Transverse colon (tissue), 4 donors: ENCODE measurements around the gene STARD3. TPM values are rescaled to one million over a fixed set of nuclear protein-coding genes. Genes with fewer than 3 reads are reported as not detected.

Source experiments
- DNase-seq: peaks from one replicate; pipeline ENCODE4 v3.0.0-alpha.2; 2019
- H3K27ac ChIP-seq, 4 donors: fragments of 200-600 bp; sonication (generic); 2 replicates each; pipeline ENCODE4 v1.5.1; 2016 to 2018; ENCODE audit warnings: inconsistent platforms in 4 of 4
- H3K27me3 ChIP-seq: fragments of 200-600 bp; sonication (generic); 2 replicates; pipeline ENCODE4 v1.5.1; 2017; ENCODE audit warnings: inconsistent platforms
- H3K36me3 ChIP-seq, 4 donors: fragments of 200-600 bp; sonication (generic); 2 replicates each; pipeline ENCODE4 v1.5.1; 2017 to 2019; ENCODE audit warnings: inconsistent platforms in 4 of 4
- H3K4me1 ChIP-seq, 4 donors: fragments of 200-600 bp; sonication (generic); 2 replicates each; pipeline ENCODE4 v1.5.1; 2017 to 2020; ENCODE audit warnings: inconsistent platforms in 4 of 4
- H3K4me3 ChIP-seq, 4 donors: fragments of 200-600 bp; sonication (generic); 1 replicate in 1 of 4; 2 replicates in 3 of 4; pipeline versions ENCODE4 v1.5.1 to v1.6.1; 2017 to 2019; ENCODE audit warnings: inconsistent platforms in 4 of 4
- H3K9me3 ChIP-seq, 2 donors: fragments of 200-600 bp; sonication (generic); 2 replicates each; pipeline ENCODE4 v1.5.1; 2017 to 2019; ENCODE audit warnings: inconsistent platforms in 2 of 2
- EP300 ChIP-seq: sonication (generic); formaldehyde crosslinking; IDR thresholded peaks from one replicate; pipeline ENCODE4 v1.6.1; 2017; ENCODE audit warnings: antibody characterized with exemption, low read depth
- POLR2A ChIP-seq: fragments of 450-650 bp; IDR thresholded peaks from one replicate; pipeline ENCODE4 v1.6.1; 2016; ENCODE audit warnings: antibody characterized with exemption, mild to moderate bottlenecking, moderate library complexity
- POLR2AphosphoS5 ChIP-seq, 3 donors: sonication (generic); formaldehyde crosslinking; IDR thresholded peaks; one replicate each; pipeline ENCODE4 v1.6.1; 2016; ENCODE audit warnings: antibody characterized with exemption in 3 of 3
- WGBS, 2 donors: methylation state at CpG; one replicate each; pipeline ENCODE4 v1.1.5; 2018; ENCODE audit warnings: low coverage in 1 of 2; 5-methylcytosine and 5-hydroxymethylcytosine counted together
- in situ Hi-C, 4 donors: fragments of 200-750 bp; cut with MboI; loops; one replicate each; pipeline versions ENCODE4 v1.15.0 to v1.15.1; 2017; ENCODE audit warnings: low sequenced_read_pairs in 3 of 4, low pct_ligation_motif_present in 1 of 4, low pct_unique_long_range_greater_than_20kb in 1 of 4
- intact Hi-C: fragments of 100-400 bp; cut with DNase I; formaldehyde crosslinking; loops from one replicate; pipeline ENCODE4 v1.15.1; 2023; ENCODE audit warnings: low total_unique reads
- total RNA-seq, 4 donors: library from RNA; depleted of rRNA; stranded (reverse); fragments of >200 nt; gene quantifications; one replicate each; pipeline ENCODE4 v1.1.0, GENCODE V29; 2016
- TF ChIP-seq, protein P1 (sequence below), 5 experiments: fragments of 200-600 bp in 3 of 5; fragments of 450-650 bp in 2 of 5; sonication (generic) in 3 of 5; IDR thresholded peaks; 1 replicate in 2 of 5; 2 replicates in 3 of 5; pipeline ENCODE4 v1.5.1; 2016 to 2017; ENCODE audit warnings: antibody characterized with exemption in 5 of 5, inconsistent platforms in 3 of 5, mild to moderate bottlenecking in 2 of 5, moderate library complexity in 1 of 5

STARD3 gene
- total RNA-seq, 4 donors from 2014 or later, result 63.5 to 193 (median 73.2) TPM

DNA sequence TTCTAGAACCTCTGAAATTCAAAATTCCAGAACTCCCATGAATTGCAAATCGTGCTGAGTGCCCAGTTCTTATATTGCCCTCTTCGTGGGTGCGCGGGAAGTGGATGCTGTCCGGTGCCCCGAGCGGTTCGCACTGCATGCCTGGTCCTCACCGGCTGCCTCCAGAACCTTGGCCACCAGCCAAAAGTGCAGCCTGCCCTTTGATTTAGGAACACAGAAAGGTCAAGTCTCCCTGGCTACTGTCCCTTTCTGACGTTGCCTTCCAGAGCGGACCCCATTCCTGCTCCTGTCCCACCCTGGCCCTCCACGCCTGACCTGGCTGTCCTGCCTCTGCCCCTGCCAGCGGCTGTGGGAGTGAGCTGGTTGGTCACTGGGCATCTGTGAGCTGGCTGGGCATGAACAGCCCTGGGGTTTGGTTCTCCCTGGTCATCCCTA, 38.9 kb upstream of the STARD3 start:
- in situ Hi-C loops, result no loop called here
- Histone ChIP-seq H3K27me3 (peaks cover 100% of the 10 kb centered on the region), H3K9me3 (no peaks in the 10 kb centered on the region), H3K36me3 (no peaks in the 10 kb centered on the region), H3K4me3 (no peak overlapping the region), H3K4me1 (peaks cover 3 to 15% (median 12%) of the 10 kb centered on the region in 4 donors), H3K27ac (no peak overlapping the region)
- DNase-seq, result no peak
- 20% methylated on average over 13 of the region's 13 CpGs; no CpG with 5 or more reads in 1 of the 2 donors for WGBS, 2 donors
- intact Hi-C loops, result loop anchor here (5.0 kb wide), 1 partner anchor 276 kb away; no protein-coding TSS in a partner anchor
- TF ChIP-seq EP300 (no peak), POLR2AphosphoS5 (IDR thresholded peaks at IDR 0.05) (no peak), POLR2A (no peak)
- TF ChIP-seq, protein P1, sequence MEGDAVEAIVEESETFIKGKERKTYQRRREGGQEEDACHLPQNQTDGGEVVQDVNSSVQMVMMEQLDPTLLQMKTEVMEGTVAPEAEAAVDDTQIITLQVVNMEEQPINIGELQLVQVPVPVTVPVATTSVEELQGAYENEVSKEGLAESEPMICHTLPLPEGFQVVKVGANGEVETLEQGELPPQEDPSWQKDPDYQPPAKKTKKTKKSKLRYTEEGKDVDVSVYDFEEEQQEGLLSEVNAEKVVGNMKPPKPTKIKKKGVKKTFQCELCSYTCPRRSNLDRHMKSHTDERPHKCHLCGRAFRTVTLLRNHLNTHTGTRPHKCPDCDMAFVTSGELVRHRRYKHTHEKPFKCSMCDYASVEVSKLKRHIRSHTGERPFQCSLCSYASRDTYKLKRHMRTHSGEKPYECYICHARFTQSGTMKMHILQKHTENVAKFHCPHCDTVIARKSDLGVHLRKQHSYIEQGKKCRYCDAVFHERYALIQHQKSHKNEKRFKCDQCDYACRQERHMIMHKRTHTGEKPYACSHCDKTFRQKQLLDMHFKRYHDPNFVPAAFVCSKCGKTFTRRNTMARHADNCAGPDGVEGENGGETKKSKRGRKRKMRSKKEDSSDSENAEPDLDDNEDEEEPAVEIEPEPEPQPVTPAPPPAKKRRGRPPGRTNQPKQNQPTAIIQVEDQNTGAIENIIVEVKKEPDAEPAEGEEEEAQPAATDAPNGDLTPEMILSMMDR (IDR thresholded peaks at IDR 0.05), result no peak

DNA sequence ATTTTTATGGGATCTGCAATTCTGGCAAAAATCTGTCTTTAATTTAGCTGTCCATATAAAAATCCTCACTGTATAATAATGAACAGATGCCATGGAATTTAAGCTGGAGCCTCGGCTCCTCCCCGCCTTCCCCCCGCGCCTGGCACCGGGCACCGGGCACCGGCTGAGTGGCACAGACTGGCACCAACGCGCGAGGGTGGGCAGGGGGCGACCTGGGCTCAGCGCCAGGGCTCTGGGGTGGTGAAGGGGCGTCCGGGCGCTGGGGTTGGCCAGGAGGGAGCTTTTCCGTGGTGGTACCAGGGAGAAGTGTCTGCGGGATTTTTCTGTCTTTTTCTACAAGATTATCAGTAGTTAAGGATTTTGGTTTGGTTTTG, 38.3 kb upstream of the STARD3 start:
- Histone ChIP-seq H3K36me3 (no peaks in the 10 kb centered on the region), H3K27ac (no peak overlapping the region), H3K4me1 (peaks cover 3 to 15% (median 12%) of the 10 kb centered on the region in 4 donors), H3K9me3 (no peaks in the 10 kb centered on the region), H3K4me3 (no peak overlapping the region), H3K27me3 (peaks cover 100% of the 10 kb centered on the region)
- in situ Hi-C loops (no loop called here), intact Hi-C loops (loop anchor here (5.0 kb wide), 1 partner anchor 276 kb away; no protein-coding TSS in a partner anchor)
- no peak for DNase-seq
- WGBS, 2 donors, result 9% methylated on average over 17 of the region's 17 CpGs; no CpG with 5 or more reads in 1 of the 2 donors
- TF ChIP-seq, protein P1 (IDR thresholded peaks at IDR 0.05), result no peak
- no peak for TF ChIP-seq POLR2AphosphoS5 (IDR thresholded peaks at IDR 0.05)
- no peak for TF ChIP-seq EP300
- TF ChIP-seq POLR2A, result no peak

DNA sequence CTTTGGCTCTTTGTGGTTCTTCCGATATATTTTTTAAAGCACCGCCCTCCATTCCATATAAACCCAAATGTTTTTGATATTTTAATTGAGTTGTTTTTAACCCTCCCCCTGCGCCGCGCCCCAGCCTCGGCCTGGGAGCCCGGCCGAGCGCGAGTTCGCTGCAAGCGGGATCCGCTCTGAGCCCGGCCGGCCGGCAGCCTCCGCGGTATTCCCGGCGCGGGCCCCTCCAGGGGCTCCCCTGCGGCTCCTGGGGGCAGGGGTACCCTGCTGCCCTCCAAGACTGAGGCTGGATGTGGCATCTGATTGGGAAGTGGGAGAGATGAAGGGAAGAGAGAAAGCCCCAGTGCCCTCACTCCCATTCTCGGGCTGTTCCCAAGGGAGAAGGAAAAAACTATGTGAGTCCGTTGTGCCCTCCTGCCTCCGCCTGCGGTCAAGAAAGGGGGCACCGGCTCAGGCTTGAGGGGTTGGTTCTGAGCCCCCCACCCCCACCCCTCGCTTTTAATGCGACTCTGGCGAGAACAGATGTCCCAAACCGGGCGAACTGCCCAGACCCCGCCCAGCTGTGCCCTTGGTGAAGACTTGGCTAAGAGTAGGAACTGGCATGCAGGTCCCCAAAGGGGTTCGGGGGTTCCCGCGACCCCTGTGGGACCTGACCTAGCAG, 37.8 kb upstream of the STARD3 start:
- WGBS, 2 donors, result 6 to 7% methylated on average over 3 to 31 of the region's 36 CpGs
- TF ChIP-seq POLR2AphosphoS5 (IDR thresholded peaks at IDR 0.05), result no peak
- TF ChIP-seq POLR2A, result no peak
- TF ChIP-seq, protein P1 (IDR thresholded peaks at IDR 0.05), result no peak
- no peak for TF ChIP-seq EP300
- in situ Hi-C loops, result no loop called here
- Histone ChIP-seq H3K9me3 (no peaks in the 10 kb centered on the region), H3K4me1 (peaks cover 3 to 15% (median 12%) of the 10 kb centered on the region in 4 donors), H3K27ac (no peak overlapping the region), H3K27me3 (peaks cover 100% of the 10 kb centered on the region), H3K36me3 (no peaks in the 10 kb centered on the region), H3K4me3 (no peak overlapping the region)
- no peak for DNase-seq
- intact Hi-C loops, result loop anchor here (5.0 kb wide), 1 partner anchor 277 kb away; no protein-coding TSS in a partner anchor

DNA sequence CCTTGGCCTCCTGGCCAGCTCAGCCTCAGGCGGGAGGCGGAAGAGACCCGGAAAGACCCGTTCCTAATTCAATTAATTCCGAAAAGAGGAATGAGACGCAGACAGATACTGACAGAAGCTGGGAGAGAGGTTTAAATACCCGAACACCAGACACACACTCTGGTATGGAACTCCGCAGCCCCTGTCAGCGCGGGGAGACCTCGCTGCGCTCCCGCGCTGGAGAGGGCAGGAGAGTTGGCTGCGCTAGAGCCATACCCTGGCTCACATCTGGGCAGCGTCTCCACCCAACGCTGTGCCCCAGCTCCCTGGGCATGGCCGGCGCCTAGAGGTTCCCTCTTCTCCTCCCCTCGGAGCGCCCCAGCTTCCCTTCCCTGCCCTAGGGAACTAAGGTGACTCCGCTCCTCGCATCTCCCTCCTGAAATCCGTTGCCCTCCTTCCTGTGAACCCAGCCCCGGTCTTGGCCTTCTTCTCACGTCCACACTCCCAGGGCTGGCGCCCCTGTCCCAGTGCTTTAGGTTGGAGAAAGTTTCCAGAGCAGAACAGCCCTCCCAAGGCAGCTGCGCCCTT, 37.2 kb upstream of the STARD3 start:
- H3K9me3 ChIP-seq, result no peaks in the 10 kb centered on the region
- no peak for DNase-seq
- peaks cover 100% of the 10 kb centered on the region for H3K27me3 ChIP-seq
- no peaks in the 10 kb centered on the region for H3K36me3 ChIP-seq
- H3K4me1 ChIP-seq, result peaks cover 3 to 16% (median 13%) of the 10 kb centered on the region in 4 donors
- no peak overlapping the region for H3K4me3 ChIP-seq
- no peak overlapping the region for H3K27ac ChIP-seq
- TF ChIP-seq, protein P1 (IDR thresholded peaks at IDR 0.05), result no peak
- TF ChIP-seq POLR2AphosphoS5 (IDR thresholded peaks at IDR 0.05), result no peak
- TF ChIP-seq EP300, result no peak
- no peak for TF ChIP-seq POLR2A
- in situ Hi-C loops (no loop called here), intact Hi-C loops (loop anchor here (5.0 kb wide), 1 partner anchor 277 kb away; no protein-coding TSS in a partner anchor)
- 0 to 10% methylated on average over 3 to 28 of the region's 28 CpGs for WGBS, 2 donors
